ENCODE results near the gene HNRNPAB. TPM values are rescaled to one million over a fixed set of nuclear protein-coding genes. Genes with fewer than 3 reads are reported as not detected.
"Not testable (repeated sequence)": the region's sequence is repeated elsewhere in the genome, so short reads cannot be mapped to it uniquely, and the experiment has no call there.

Gene HNRNPAB
- total and polyA plus RNA-seq, 9 donors = 29.8 to 125 (median 100) TPM

DNA sequence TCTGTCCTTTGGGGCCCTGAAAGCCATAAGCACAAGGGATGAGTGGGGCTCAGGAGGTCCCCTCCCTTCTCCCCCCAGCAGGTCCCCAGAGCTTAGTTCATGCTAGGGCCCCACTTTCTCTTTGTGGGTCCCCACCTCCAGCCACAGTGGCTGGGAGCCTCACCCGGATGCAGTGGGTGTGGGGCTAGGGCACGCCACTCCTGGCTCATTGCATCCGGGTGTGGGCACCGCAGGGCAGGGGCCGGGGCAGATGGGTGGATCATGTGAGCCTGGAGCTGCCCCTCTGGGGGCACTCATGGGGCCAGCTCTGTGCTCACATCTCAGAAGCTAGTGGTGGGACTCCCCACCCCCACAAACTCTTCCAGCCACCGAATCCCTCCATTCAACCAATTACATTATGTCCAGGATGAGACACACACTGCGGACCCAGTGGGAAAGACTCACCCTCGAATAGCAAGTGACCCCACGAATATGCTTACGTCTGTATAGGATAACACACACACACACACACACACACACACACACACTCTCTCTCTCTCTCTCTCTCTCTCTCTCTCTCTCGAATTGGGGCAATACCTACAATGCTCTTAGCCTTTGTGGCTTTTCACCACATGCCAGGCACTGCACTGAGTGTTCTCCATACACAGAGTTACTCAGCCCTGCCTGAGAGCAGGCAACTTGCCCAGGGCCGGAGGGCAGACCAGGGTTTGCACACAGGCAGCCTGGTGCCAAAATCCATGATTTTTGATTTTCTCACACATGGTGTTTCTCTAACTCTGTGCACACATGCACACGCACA is 45.1 kb downstream of the HNRNPAB start:
- Histone ChIP-seq H3K27me3 (ENCODE audit: control insufficient read depth, insufficient read depth, low read length) (peaks cover 2% of the 10 kb centered on the region), H3K4me1 (ENCODE audit: control insufficient read depth, insufficient read depth, low read length) (peaks cover 18% of the 10 kb centered on the region), H3K36me3 (ENCODE audit: control insufficient read depth, insufficient read depth, low read length) (no peaks in the 10 kb centered on the region), H3K9me3 (replicated peaks; ENCODE audit: control insufficient read depth, low read depth, low read length) (no peaks in the 10 kb centered on the region), H3K4me3 (ENCODE audit: low read length) (no peak overlapping the region), H3K27ac (ENCODE audit: low read length) (no peak overlapping the region)
- WGBS (ENCODE audit: insufficient coverage) = 68% methylated on average over 11 of the region's 13 CpGs
- no peak for DNase-seq

DNA sequence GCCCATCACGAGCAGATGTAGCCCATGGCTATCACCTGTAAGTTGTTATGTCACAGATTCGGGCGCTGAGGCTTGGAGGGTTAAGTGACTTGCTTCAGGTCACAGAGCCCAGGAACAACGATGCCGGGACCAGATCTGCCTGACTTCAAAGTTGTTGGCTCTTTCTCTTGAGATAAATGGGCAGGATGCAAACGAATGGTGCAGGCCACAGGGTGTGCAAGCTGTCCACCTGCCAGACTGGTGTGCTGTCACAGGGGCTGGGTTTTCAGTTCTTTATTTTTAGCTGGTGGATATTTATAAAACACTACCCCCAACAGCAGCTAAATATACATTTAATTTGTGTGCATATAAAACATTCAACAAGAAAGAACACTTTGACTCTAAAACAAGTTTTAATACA is 45.9 kb downstream of the HNRNPAB start:
- no peak overlapping the region for H3K27ac ChIP-seq (ENCODE audit: low read length)
- 43% methylated on average over 2 of the region's 6 CpGs for WGBS (ENCODE audit: insufficient coverage)
- H3K9me3 ChIP-seq (replicated peaks; ENCODE audit: control insufficient read depth, low read depth, low read length) = no peaks in the 10 kb centered on the region
- DNase-seq = no peak
- no peaks in the 10 kb centered on the region for H3K36me3 ChIP-seq (ENCODE audit: control insufficient read depth, insufficient read depth, low read length)
- peaks cover 19% of the 10 kb centered on the region for H3K4me1 ChIP-seq (ENCODE audit: control insufficient read depth, insufficient read depth, low read length)
- peaks cover 2% of the 10 kb centered on the region for H3K27me3 ChIP-seq (ENCODE audit: control insufficient read depth, insufficient read depth, low read length)
- H3K4me3 ChIP-seq (ENCODE audit: low read length) = no peak overlapping the region

DNA sequence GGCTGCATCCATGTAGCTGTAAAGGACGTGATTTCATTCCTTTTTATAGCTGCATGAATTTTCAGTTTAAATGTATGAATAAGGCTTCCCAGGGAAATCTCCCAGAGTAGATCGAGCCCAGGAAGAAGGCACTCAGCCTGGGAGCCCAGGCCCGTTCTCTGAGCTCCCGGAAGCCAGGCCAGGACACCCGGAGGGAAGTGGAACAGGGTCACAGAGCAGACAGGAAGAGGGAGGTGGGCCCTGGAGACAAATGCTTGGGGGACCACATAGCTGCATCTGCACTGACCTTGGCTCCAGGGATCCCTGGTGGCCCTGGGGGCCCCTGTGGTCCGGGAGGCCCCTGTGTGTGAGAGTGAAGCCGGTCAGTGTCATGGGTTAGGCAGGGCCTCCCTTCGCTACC is 47.9 kb downstream of the HNRNPAB start:
- Histone ChIP-seq H3K9me3 (replicated peaks; ENCODE audit: control insufficient read depth, low read depth, low read length) (no peaks in the 10 kb centered on the region), H3K4me1 (ENCODE audit: control insufficient read depth, insufficient read depth, low read length) (peaks cover 14% of the 10 kb centered on the region), H3K4me3 (ENCODE audit: low read length) (no peak overlapping the region), H3K36me3 (ENCODE audit: control insufficient read depth, insufficient read depth, low read length) (no peaks in the 10 kb centered on the region), H3K27me3 (ENCODE audit: control insufficient read depth, insufficient read depth, low read length) (peaks cover 2% of the 10 kb centered on the region), H3K27ac (ENCODE audit: low read length) (no peak overlapping the region)
- no peak for DNase-seq
- WGBS (ENCODE audit: insufficient coverage) = 23% methylated on average over 5 of the region's 8 CpGs

DNA sequence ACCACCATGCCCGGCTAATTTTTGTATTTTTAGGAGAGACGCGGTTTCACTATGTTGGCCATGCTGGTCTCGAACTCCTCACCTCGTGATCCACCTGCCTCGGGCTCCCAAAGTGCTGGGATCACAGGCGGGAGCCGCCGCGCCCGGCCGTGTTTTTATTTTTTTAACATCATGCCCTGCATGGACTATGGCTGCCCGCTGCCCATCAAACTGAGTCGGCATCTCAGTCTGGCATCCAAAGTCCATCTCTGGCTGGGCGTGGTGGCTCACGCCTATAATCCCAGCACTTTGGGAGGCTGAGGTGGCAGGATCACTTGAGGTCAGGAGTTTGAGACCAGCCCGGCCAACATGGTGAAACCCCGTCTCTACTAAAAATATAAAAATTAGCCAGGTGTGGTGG is 49.3 kb downstream of the HNRNPAB start:
- not testable (repeated sequence) for H3K4me1 ChIP-seq (ENCODE audit: control insufficient read depth, insufficient read depth, low read length); H3K36me3 ChIP-seq (ENCODE audit: control insufficient read depth, insufficient read depth, low read length); DNase-seq; H3K27me3 ChIP-seq (ENCODE audit: control insufficient read depth, insufficient read depth, low read length); H3K4me3 ChIP-seq (ENCODE audit: low read length); H3K27ac ChIP-seq (ENCODE audit: low read length); H3K9me3 ChIP-seq (replicated peaks; ENCODE audit: control insufficient read depth, low read depth, low read length)
- WGBS (ENCODE audit: insufficient coverage) = 83% methylated on average over 10 of the region's 18 CpGs

DNA sequence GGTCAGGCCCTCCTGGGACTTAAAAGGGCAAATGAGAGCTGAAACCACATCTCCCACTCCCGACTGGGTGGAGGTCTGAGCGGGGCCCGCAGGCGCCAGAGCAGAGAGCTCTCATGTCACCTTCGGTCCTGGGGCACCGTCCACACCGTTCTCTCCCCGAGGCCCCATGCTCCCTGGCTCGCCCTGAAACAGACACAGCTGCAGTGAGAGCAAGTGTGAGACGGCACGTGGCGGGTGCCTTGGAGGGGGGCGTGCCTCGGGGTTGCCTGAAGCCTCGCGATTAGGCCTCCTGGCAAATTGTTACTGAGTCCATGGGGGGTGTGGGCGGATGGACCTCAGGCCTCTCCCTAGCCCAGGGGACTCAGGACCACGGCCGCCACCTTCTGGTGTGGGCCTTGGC is 52.4 kb downstream of the HNRNPAB start:
- H3K27me3 ChIP-seq (ENCODE audit: control insufficient read depth, insufficient read depth, low read length) = no peaks in the 10 kb centered on the region
- no peak overlapping the region for H3K4me3 ChIP-seq (ENCODE audit: low read length)
- H3K27ac ChIP-seq (ENCODE audit: low read length) = no peak overlapping the region
- no peak for DNase-seq
- peaks cover 9% of the 10 kb centered on the region for H3K4me1 ChIP-seq (ENCODE audit: control insufficient read depth, insufficient read depth, low read length)
- WGBS (ENCODE audit: insufficient coverage) = 60% methylated on average over 16 of the region's 19 CpGs
- no peaks in the 10 kb centered on the region for H3K36me3 ChIP-seq (ENCODE audit: control insufficient read depth, insufficient read depth, low read length)
- no peaks in the 10 kb centered on the region for H3K9me3 ChIP-seq (replicated peaks; ENCODE audit: control insufficient read depth, low read depth, low read length)

DNA sequence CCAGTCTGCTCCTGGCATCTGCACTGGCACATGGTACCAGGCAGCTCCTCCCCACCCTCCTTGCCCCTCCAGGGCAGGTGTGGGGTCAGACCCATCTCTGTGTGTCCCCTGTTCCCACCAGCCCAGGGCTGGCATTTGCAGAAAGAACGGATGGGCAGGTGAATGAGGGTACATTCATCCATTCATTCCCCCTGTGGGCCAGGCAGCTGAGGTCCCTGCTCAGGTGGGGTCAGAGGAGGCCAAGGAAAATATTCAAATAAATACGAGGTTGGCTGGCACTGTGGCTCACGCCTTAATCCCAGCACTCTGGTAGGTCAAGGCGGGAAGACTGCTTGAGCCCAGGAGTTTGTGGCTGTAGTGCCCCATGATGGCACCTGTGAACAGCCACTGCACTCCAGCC is 53.3 kb downstream of the HNRNPAB start:
- Histone ChIP-seq H3K27ac (ENCODE audit: low read length) (no peak overlapping the region), H3K4me1 (ENCODE audit: control insufficient read depth, insufficient read depth, low read length) (peaks cover 7% of the 10 kb centered on the region), H3K9me3 (replicated peaks; ENCODE audit: control insufficient read depth, low read depth, low read length) (no peaks in the 10 kb centered on the region), H3K4me3 (ENCODE audit: low read length) (no peak overlapping the region), H3K36me3 (ENCODE audit: control insufficient read depth, insufficient read depth, low read length) (no peaks in the 10 kb centered on the region), H3K27me3 (ENCODE audit: control insufficient read depth, insufficient read depth, low read length) (no peaks in the 10 kb centered on the region)
- DNase-seq = no peak
- 81% methylated on average over 3 of the region's 4 CpGs for WGBS (ENCODE audit: insufficient coverage)

DNA sequence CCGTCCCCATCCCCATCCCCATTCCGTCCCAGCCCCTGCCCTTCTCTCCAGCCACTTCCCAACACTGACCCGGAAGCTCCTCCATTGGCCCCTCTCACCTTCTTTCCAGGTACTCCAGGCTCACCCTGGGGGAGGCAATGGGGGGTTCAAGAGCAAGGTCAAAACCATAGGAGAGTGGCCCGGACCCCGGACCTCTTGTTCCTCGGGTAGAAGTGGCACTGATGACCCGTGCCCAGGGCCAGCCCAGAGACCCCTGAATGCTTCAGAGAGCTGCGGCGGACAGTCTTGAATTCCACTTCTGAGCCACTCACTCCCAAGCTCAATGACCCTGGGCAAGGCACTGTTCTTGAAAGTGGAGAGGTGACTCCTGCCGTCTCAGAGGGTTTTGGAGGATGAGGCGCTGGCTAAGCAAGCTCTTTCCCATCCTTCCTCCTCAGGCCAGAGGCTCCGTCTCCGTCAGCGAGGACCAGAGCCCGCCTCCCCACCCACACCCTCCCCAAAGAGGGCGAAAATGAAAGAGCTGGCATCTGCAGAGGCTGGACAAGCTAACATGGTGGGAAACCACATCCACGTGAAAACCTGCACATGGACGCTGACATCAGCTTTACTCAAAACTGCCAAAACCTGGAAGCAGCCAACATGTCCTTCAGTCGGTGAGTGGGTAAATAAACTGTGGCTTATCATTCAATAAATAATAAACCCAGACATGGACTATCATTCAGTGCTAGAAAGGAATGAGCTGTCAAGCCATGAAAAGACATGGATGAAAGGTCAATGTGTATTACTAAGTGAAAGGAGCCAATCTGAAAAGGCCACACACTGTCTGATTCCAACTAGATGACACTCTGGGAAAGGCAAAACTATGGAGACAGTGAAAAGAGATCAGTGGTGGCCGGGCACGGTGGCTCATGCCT is 55.5 kb downstream of the HNRNPAB start:
- H3K4me3 ChIP-seq (ENCODE audit: low read length) = no peak overlapping the region
- H3K4me1 ChIP-seq (ENCODE audit: control insufficient read depth, insufficient read depth, low read length) = peaks cover 7% of the 10 kb centered on the region
- H3K27me3 ChIP-seq (ENCODE audit: control insufficient read depth, insufficient read depth, low read length) = no peaks in the 10 kb centered on the region
- WGBS (ENCODE audit: insufficient coverage) = 60% methylated on average over 4 of the region's 21 CpGs
- no peak overlapping the region for H3K27ac ChIP-seq (ENCODE audit: low read length)
- no peaks in the 10 kb centered on the region for H3K9me3 ChIP-seq (replicated peaks; ENCODE audit: control insufficient read depth, low read depth, low read length)
- no peak for DNase-seq
- H3K36me3 ChIP-seq (ENCODE audit: control insufficient read depth, insufficient read depth, low read length) = no peaks in the 10 kb centered on the region

Other genes starting within 250 kb of the HNRNPAB start
- not detected for gene PROP1, start 208.3 kb upstream of the HNRNPAB start, total RNA-seq
- under 1 TPM in 1 of 8 donors, not detected in 7; 0.08 TPM for gene PROP1, start 208.3 kb upstream of the HNRNPAB start, polyA plus RNA-seq (ENCODE audit: insufficient read depth in 1 of 8, insufficient read length in 8 of 8, low replicate concordance in 1 of 8)
- gene N4BP3, start 91.0 kb upstream of the HNRNPAB start, total RNA-seq = 19.6 TPM
- gene N4BP3, start 91.0 kb upstream of the HNRNPAB start, polyA plus RNA-seq (ENCODE audit: insufficient read depth in 1 of 8, insufficient read length in 8 of 8, low replicate concordance in 1 of 8) = 10 to 100 TPM; 16.7 to 29.1 (median 22.9) TPM
- 22.6 TPM for gene RMND5B, start 73.5 kb upstream of the HNRNPAB start, total RNA-seq
- 10 to 100 TPM; 27.6 to 38.6 (median 32.0) TPM for gene RMND5B, start 73.5 kb upstream of the HNRNPAB start, polyA plus RNA-seq (ENCODE audit: insufficient read depth in 1 of 8, insufficient read length in 8 of 8, low replicate concordance in 1 of 8)
- gene NHP2, start 50.6 kb upstream of the HNRNPAB start, total RNA-seq = 103 TPM
- gene NHP2, start 50.6 kb upstream of the HNRNPAB start, polyA plus RNA-seq (ENCODE audit: insufficient read depth in 1 of 8, insufficient read length in 8 of 8, low replicate concordance in 1 of 8) = 100 to 1,000 TPM; 110 to 129 (median 117) TPM
- not detected for gene GMCL2, start 17.2 kb upstream of the HNRNPAB start, total RNA-seq
- gene GMCL2, start 17.2 kb upstream of the HNRNPAB start, polyA plus RNA-seq (ENCODE audit: insufficient read depth in 1 of 8, insufficient read length in 8 of 8, low replicate concordance in 1 of 8) = under 1 TPM in 1 of 8 donors, not detected in 7; 0.08 TPM
- 42.2 TPM for gene PHYKPL, start 28.3 kb downstream of the HNRNPAB start, total RNA-seq
- 10 to 100 TPM; 36.0 to 81.7 (median 48.5) TPM for gene PHYKPL, start 28.3 kb downstream of the HNRNPAB start, polyA plus RNA-seq (ENCODE audit: insufficient read depth in 1 of 8, insufficient read length in 8 of 8, low replicate concordance in 1 of 8)